Panc1 (cell line): Measurements from ENCODE around the gene PPP1R3D. TPM values are rescaled to one million over a fixed set of nuclear protein-coding genes. Genes with fewer than 3 reads are reported as not detected.

Source experiments
- ATAC-seq: fragments of 200-7000 bp; cut with Tn5 transposase; 2 replicates; pipeline ENCODE4 v1.9.1; 2020; ENCODE audit warnings: mild to moderate bottlenecking, moderate library complexity
- BruUV-seq: library from RNA; stranded (reverse); fragments of 400-500 nt; replicated peaks from 2 replicates; lab custom pipeline; 2021; lab: Mats Ljungman, UMichigan
- CTCF ChIA-PET: fragments of 300-600 bp; sonication (Branson Sonifier 250); formaldehyde crosslinking; loops from one replicate; lab custom pipeline; 2022; ENCODE audit warnings: antibody characterized with exemption; lab: Charles Lee
- POLR2A ChIA-PET: fragments of 300-600 bp; sonication (Branson Sonifier 250); formaldehyde crosslinking; loops from one replicate; lab custom pipeline; 2022; ENCODE audit warnings: antibody characterized with exemption; lab: Charles Lee
- DNase-seq: peaks from one replicate; pipeline ENCODE4 v3.0.0-alpha.2; 2010; ENCODE audit warnings: low read depth, low spot score
- H3K27ac ChIP-seq: 2 replicates; pipeline ENCODE4 v1.5.1; 2011; ENCODE audit warnings: mild to moderate bottlenecking, low read length, inconsistent platforms
- H3K27me3 ChIP-seq: fragments of 200-500 bp; sonication (Bioruptor generic); 2 replicates; pipeline ENCODE4 v1.6.0; 2014; ENCODE audit warnings: low read length, inconsistent platforms; ENCODE audit not compliant: control insufficient read depth, insufficient read depth
- H3K36me3 ChIP-seq: fragments of 200-500 bp; sonication (Bioruptor generic); 2 replicates; pipeline ENCODE4 v1.5.1; 2014; ENCODE audit warnings: inconsistent platforms, mild to moderate bottlenecking, low read length, moderate library complexity; ENCODE audit not compliant: control insufficient read depth, insufficient read depth
- H3K4me1 ChIP-seq: 2 replicates; pipeline ENCODE4 v1.5.1; 2011; ENCODE audit warnings: inconsistent platforms, mild to moderate bottlenecking, low read length, moderate library complexity; ENCODE audit not compliant: control insufficient read depth, insufficient read depth
- H3K4me3 ChIP-seq, 2 experiments: 2 replicates each; pipeline ENCODE4 v1.5.1; 2011 to 2012; ENCODE audit warnings: low read depth in 2 of 2, low read length in 2 of 2, mild to moderate bottlenecking in 2 of 2, inconsistent platforms in 1 of 2, moderate library complexity in 1 of 2
- H3K9me3 ChIP-seq: fragments of 200-500 bp; sonication (Bioruptor generic); 2 replicates; pipeline ENCODE4 v1.5.1; 2014; ENCODE audit warnings: low read depth, mild to moderate bottlenecking, inconsistent platforms, low read length, moderate library complexity; ENCODE audit not compliant: control insufficient read depth, insufficient read depth
- CTCF ChIP-seq: fragments of 450-650 bp; IDR thresholded peaks from 2 replicates; pipeline ENCODE4 v1.5.1; 2017; ENCODE audit warnings: mild to moderate bottlenecking
- POLR2AphosphoS5 ChIP-seq: IDR thresholded peaks from 2 replicates; pipeline ENCODE4 v1.6.1; 2012; ENCODE audit warnings: mild to moderate bottlenecking, low read depth, low read length, moderate library complexity
- SIN3A ChIP-seq: IDR thresholded peaks from 2 replicates; pipeline ENCODE4 v1.6.1; 2012; ENCODE audit warnings: low read depth, mild to moderate bottlenecking, low read length, moderate library complexity, borderline replicate concordance; ENCODE audit not compliant: insufficient read depth
- TCF7L2 ChIP-seq: IDR thresholded peaks from 2 replicates; pipeline ENCODE4 v1.6.1; 2011; ENCODE audit warnings: mild to moderate bottlenecking, low read depth, low read length, inconsistent platforms
- in situ Hi-C: cut with HindIII; loops from 2 replicates; pipeline ENCODE4 v1.10.0; 2016; ENCODE audit warnings: low sequenced_read_pairs, low pct_unique_long_range_greater_than_20kb
- intact Hi-C: fragments of 100-400 bp; cut with micrococcal nuclease; formaldehyde crosslinking; loops from one replicate; pipeline ENCODE4 v1.10.0; 2022; ENCODE audit not compliant: unreplicated experiment
- total RNA-seq: library from RNA; stranded (reverse); gene quantifications from one replicate; pipeline ENCODE4 v1.2.1, GENCODE V29; 2021; ENCODE audit not compliant: unreplicated experiment
- TF ChIP-seq, protein P1 (sequence below), 2 experiments: IDR thresholded peaks; 2 replicates each; pipeline ENCODE4 v1.6.1; 2011 to 2012; ENCODE audit warnings: low read depth in 2 of 2, control low read depth in 1 of 2, low read length in 1 of 2, mild to moderate bottlenecking in 1 of 2, moderate library complexity in 1 of 2; ENCODE audit not compliant: insufficient read depth in 1 of 2

The PPP1R3D gene
- total RNA-seq, 1 experiment from 2014 or later: 7.9 TPM

- DNase-seq (no peak), ATAC-seq (no peak)
- Histone ChIP-seq H3K9me3 (no peaks in the 10 kb centered on the region), H3K27ac (no peak overlapping the region), H3K4me1 (no peaks in the 10 kb centered on the region), H3K27me3 (no peaks in the 10 kb centered on the region), H3K36me3 (no peaks in the 10 kb centered on the region), H3K4me3 (no peak overlapping the region)
- TF ChIP-seq POLR2AphosphoS5 (no peak), CTCF (no peak), TCF7L2 (no peak), SIN3A (no peak)
- TF ChIP-seq, protein P1, sequence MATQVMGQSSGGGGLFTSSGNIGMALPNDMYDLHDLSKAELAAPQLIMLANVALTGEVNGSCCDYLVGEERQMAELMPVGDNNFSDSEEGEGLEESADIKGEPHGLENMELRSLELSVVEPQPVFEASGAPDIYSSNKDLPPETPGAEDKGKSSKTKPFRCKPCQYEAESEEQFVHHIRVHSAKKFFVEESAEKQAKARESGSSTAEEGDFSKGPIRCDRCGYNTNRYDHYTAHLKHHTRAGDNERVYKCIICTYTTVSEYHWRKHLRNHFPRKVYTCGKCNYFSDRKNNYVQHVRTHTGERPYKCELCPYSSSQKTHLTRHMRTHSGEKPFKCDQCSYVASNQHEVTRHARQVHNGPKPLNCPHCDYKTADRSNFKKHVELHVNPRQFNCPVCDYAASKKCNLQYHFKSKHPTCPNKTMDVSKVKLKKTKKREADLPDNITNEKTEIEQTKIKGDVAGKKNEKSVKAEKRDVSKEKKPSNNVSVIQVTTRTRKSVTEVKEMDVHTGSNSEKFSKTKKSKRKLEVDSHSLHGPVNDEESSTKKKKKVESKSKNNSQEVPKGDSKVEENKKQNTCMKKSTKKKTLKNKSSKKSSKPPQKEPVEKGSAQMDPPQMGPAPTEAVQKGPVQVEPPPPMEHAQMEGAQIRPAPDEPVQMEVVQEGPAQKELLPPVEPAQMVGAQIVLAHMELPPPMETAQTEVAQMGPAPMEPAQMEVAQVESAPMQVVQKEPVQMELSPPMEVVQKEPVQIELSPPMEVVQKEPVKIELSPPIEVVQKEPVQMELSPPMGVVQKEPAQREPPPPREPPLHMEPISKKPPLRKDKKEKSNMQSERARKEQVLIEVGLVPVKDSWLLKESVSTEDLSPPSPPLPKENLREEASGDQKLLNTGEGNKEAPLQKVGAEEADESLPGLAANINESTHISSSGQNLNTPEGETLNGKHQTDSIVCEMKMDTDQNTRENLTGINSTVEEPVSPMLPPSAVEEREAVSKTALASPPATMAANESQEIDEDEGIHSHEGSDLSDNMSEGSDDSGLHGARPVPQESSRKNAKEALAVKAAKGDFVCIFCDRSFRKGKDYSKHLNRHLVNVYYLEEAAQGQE (IDR thresholded peaks at IDR 0.05; ENCODE audit: insufficient read depth in 1 of 2, low read depth in 2 of 2, low read length in 1 of 2): no peak
- CTCF ChIA-PET: no interaction called here
- intact Hi-C loops: no loop called here
- in situ Hi-C loops: no loop called here
- no TSS peak for BruUV-seq
- POLR2A ChIA-PET: no interaction called here
Observed at GRCh38 chr20:59962155-59962554, 22.1 kb upstream of the PPP1R3D start.

GRCh38 chr20:59961423-59961822, 21.3 kb upstream of the PPP1R3D start:
- CTCF ChIA-PET: no interaction called here
- TF ChIP-seq TCF7L2: no peak
- no peak for TF ChIP-seq CTCF
- TF ChIP-seq, protein P1 (IDR thresholded peaks at IDR 0.05; ENCODE audit: insufficient read depth in 1 of 2, low read depth in 2 of 2, low read length in 1 of 2): no peak
- no peak for TF ChIP-seq POLR2AphosphoS5
- no peak for TF ChIP-seq SIN3A
- POLR2A ChIA-PET: no interaction called here
- no peaks in the 10 kb centered on the region for H3K9me3 ChIP-seq
- no peak overlapping the region for H3K4me3 ChIP-seq
- in situ Hi-C loops (no loop called here), intact Hi-C loops (no loop called here)
- H3K36me3 ChIP-seq: no peaks in the 10 kb centered on the region
- DNase-seq (no peak), ATAC-seq (no peak)
- no TSS peak for BruUV-seq
- no peak overlapping the region for H3K27ac ChIP-seq
- no peaks in the 10 kb centered on the region for H3K4me1 ChIP-seq
- no peaks in the 10 kb centered on the region for H3K27me3 ChIP-seq
